KMS-11 (cell line): ENCODE measurements around the gene PLXDC1.

Experiments
- H2AFZ ChIP-seq: fragments of 200-600 bp; sonication (generic); 2 replicates; pipeline ENCODE4 v1.6.1; 2016; ENCODE audit warnings: antibody characterized with exemption, mixed run types, low read depth
- H3K27ac ChIP-seq: fragments of 200-600 bp; sonication (generic); 2 replicates; pipeline ENCODE4 v1.6.1; 2016; ENCODE audit warnings: mild to moderate bottlenecking, mixed run types
- H3K27me3 ChIP-seq: fragments of 200-600 bp; sonication (generic); 2 replicates; pipeline ENCODE4 v1.6.1; 2017; ENCODE audit warnings: mild to moderate bottlenecking, low read depth, mixed run types, moderate library complexity; ENCODE audit not compliant: insufficient read depth
- H3K36me3 ChIP-seq: fragments of 200-600 bp; sonication (generic); 2 replicates; pipeline ENCODE4 v1.6.1; 2017; ENCODE audit warnings: mild to moderate bottlenecking, mixed run types; ENCODE audit not compliant: insufficient read depth
- H3K4me1 ChIP-seq: fragments of 200-600 bp; sonication (generic); 2 replicates; pipeline ENCODE4 v1.6.1; 2016; ENCODE audit warnings: mild to moderate bottlenecking, low read depth, mixed run types; ENCODE audit not compliant: poor library complexity, severe bottlenecking
- H3K4me2 ChIP-seq: fragments of 200-600 bp; sonication (generic); 2 replicates; pipeline ENCODE4 v1.7.0; 2016; ENCODE audit warnings: mild to moderate bottlenecking, mixed run types
- H3K4me3 ChIP-seq: fragments of 200-600 bp; sonication (generic); IDR thresholded peaks from 2 replicates; pipeline ENCODE4 v1.6.1; 2017; ENCODE audit warnings: low read depth, low read length, mixed read lengths; ENCODE audit not compliant: insufficient read depth
- H3K79me2 ChIP-seq: fragments of 200-600 bp; sonication (generic); 2 replicates; pipeline ENCODE4 v1.6.1; 2016; ENCODE audit warnings: low read depth, mixed run types; ENCODE audit not compliant: insufficient read depth
- H3K9ac ChIP-seq: fragments of 200-600 bp; sonication (generic); 2 replicates; pipeline ENCODE4 v1.6.1; 2016; ENCODE audit warnings: mild to moderate bottlenecking, mixed run types
- H4K20me1 ChIP-seq: fragments of 200-600 bp; sonication (generic); 2 replicates; pipeline ENCODE4 v1.6.1; 2016; ENCODE audit warnings: mild to moderate bottlenecking, mixed run types; ENCODE audit not compliant: insufficient read depth
- TF ChIP-seq, protein P1 (sequence below): fragments of 200-600 bp; sonication (generic); conservative IDR thresholded peaks from 2 replicates; pipeline ENCODE4 v1.6.1; 2017; ENCODE audit warnings: low read depth, mild to moderate bottlenecking, antibody characterized with exemption, low read length, moderate library complexity, mixed read lengths

The PLXDC1 gene

GRCh38 chr17:39107155-39107554, 44.3 kb downstream of the PLXDC1 start:
- Histone ChIP-seq H3K4me2 (no peak overlapping the region), H3K27me3 (peaks cover 24% of the 10 kb centered on the region; the same call in 1 of the 2 replicates), H3K4me1 (no peaks in the 10 kb centered on the region), H3K27ac (no peak overlapping the region), H3K36me3 (no peaks in the 10 kb centered on the region), H4K20me1 (no peaks in the 10 kb centered on the region), H3K79me2 (no peaks in the 10 kb centered on the region), H3K9ac (no peak overlapping the region), H3K4me3 (no peak overlapping the region), H2AFZ (no peak overlapping the region)
- TF ChIP-seq, protein P1, sequence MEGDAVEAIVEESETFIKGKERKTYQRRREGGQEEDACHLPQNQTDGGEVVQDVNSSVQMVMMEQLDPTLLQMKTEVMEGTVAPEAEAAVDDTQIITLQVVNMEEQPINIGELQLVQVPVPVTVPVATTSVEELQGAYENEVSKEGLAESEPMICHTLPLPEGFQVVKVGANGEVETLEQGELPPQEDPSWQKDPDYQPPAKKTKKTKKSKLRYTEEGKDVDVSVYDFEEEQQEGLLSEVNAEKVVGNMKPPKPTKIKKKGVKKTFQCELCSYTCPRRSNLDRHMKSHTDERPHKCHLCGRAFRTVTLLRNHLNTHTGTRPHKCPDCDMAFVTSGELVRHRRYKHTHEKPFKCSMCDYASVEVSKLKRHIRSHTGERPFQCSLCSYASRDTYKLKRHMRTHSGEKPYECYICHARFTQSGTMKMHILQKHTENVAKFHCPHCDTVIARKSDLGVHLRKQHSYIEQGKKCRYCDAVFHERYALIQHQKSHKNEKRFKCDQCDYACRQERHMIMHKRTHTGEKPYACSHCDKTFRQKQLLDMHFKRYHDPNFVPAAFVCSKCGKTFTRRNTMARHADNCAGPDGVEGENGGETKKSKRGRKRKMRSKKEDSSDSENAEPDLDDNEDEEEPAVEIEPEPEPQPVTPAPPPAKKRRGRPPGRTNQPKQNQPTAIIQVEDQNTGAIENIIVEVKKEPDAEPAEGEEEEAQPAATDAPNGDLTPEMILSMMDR: no peak

DNA sequence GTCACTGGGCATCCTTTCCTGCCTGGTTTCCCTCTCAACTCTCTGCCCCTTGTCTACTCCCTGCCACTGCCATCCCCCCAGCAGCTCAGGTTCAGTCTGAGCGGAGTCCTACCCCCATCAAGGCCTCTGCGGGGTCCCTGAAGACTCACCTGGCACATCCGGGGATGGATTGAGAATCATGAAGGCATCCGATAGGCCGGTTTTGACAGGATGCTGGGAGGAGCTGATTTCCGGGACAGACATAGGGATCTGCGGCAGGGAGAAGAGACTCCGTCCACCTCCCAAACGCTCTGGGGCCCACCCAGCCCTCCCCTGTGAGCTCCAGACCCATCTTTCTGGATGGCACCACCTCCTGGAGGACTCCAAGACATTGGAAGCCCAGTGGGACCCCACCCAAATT, 45.7 kb downstream of the PLXDC1 start:
- Histone ChIP-seq H3K27ac (no peak overlapping the region), H3K27me3 (peaks cover 23% of the 10 kb centered on the region; the same call in 1 of the 2 replicates), H3K79me2 (no peaks in the 10 kb centered on the region), H4K20me1 (no peaks in the 10 kb centered on the region), H3K36me3 (no peaks in the 10 kb centered on the region), H3K4me3 (no peak overlapping the region), H3K4me1 (no peaks in the 10 kb centered on the region), H2AFZ (no peak overlapping the region), H3K4me2 (no peak overlapping the region), H3K9ac (no peak overlapping the region)
- TF ChIP-seq, protein P1: no peak

DNA sequence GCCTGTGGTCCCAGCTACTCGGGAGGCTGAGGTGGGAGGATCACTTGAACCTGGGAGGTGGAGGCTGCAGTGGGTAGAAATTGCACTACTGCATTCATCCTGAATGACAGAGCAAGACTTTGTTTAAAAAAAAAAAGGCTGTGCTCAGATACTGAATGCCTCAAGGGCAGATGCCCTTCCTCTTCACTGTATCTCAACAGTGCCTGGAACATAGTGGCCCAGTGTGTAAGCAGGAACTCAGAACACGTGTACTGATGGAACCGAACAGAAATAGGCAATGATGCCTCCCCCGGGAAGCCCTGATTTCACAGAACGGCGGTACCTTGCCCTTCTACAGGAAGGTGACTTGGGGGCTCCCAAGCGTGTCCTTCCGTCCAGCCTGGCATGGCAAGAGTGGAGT, 46.8 kb downstream of the PLXDC1 start:
- Histone ChIP-seq H3K27me3 (peaks cover 14% of the 10 kb centered on the region; the same call in 1 of the 2 replicates), H3K4me3 (no peak overlapping the region), H3K4me2 (no peak overlapping the region), H4K20me1 (no peaks in the 10 kb centered on the region), H3K9ac (no peak overlapping the region), H3K36me3 (no peaks in the 10 kb centered on the region), H3K27ac (no peak overlapping the region), H2AFZ (no peak overlapping the region), H3K4me1 (no peaks in the 10 kb centered on the region), H3K79me2 (no peaks in the 10 kb centered on the region)
- TF ChIP-seq, protein P1: no peak

GRCh38 chr17:39104046-39104445, 47.4 kb downstream of the PLXDC1 start:
- Histone ChIP-seq H3K27me3 (peaks cover 14% of the 10 kb centered on the region; the same call in 1 of the 2 replicates), H3K4me1 (no peaks in the 10 kb centered on the region), H3K27ac (no peak overlapping the region), H3K36me3 (no peaks in the 10 kb centered on the region), H3K79me2 (no peaks in the 10 kb centered on the region), H3K9ac (no peak overlapping the region), H3K4me3 (no peak overlapping the region), H2AFZ (no peak overlapping the region), H4K20me1 (no peaks in the 10 kb centered on the region), H3K4me2 (no peak overlapping the region)
- TF ChIP-seq, protein P1: no peak
